Activated naive CD4-positive, alpha-beta T cell treated with anti-CD3 and anti-CD28 coated beads, Interleukin-2, amount 50 U/mL, for 72 hours (primary cell): Measurements from ENCODE around the gene PCK2. TPM values are rescaled to one million over a fixed set of nuclear protein-coding genes. Genes with fewer than 3 reads are reported as not detected.
A peak's percentile ranks its signal among the peaks of the same experiment; 100 is the strongest.

Source experiments
- ATAC-seq, 2 donors: fragments of 150-1000 bp; cut with Tn5 transposase; 2 replicates each; pipeline ENCODE4 v1.10.0; 2021; ENCODE audit warnings: mild to moderate bottlenecking in 2 of 2, moderate library complexity in 2 of 2
- DNase-seq, 2 donors: peaks; one replicate each; pipeline ENCODE4 v3.0.0; 2021 to 2022; ENCODE audit warnings: low spot score in 2 of 2
- H3K27ac Mint-ChIP-seq, 2 donors: one replicate each; pipeline ENCODE4 v1.8.0; 2022; ENCODE audit warnings: mild to moderate bottlenecking in 2 of 2, mixed read lengths in 2 of 2
- H3K36me3 Mint-ChIP-seq, 2 donors: one replicate each; pipeline ENCODE4 v1.8.0; 2022; ENCODE audit warnings: mixed read lengths in 2 of 2
- H3K9me3 Mint-ChIP-seq, 2 donors: one replicate each; pipeline ENCODE4 v1.8.0; 2022; ENCODE audit warnings: mixed read lengths in 2 of 2
- total RNA-seq, 2 donors: library from RNA; stranded (reverse); gene quantifications; one replicate each; pipeline ENCODE4 v1.2.3, GENCODE V29; 2022

PCK2 gene
- total RNA-seq, 2 donors from 2014 or later = 40.9 to 89.2 TPM

GRCh38 chr14:24146453-24146977, 52.4 kb downstream of the PCK2 start, which contains the start of gene PSME2:
Gene PSME2, minus strand, starts transcription at chr14:24146610. Its CDS starts 29 bp downstream, at chr14:24146581.
- no peaks in the 10 kb centered on the region for H3K9me3 Mint-ChIP-seq
- peak within 1 kb of the TSS; percentile 96 to 99 for H3K27ac Mint-ChIP-seq
- DNase-seq = peak; percentile 94 to 96
- peaks cover 59 to 71% of the 10 kb centered on the region in 2 donors for H3K36me3 Mint-ChIP-seq
- ATAC-seq = peak; percentile 72 to 79

GRCh38 chr14:24146978-24147760, 53.1 kb downstream of the PCK2 start, which contains the start of gene RNF31:
Gene RNF31, plus strand, starts transcription at chr14:24147498. Its CDS starts 201 bp downstream, at chr14:24147699.
- Mint-ChIP-seq H3K27ac (peak within 1 kb of the TSS; percentile 96 to 99), H3K36me3 (peaks cover 54 to 67% of the 10 kb centered on the region in 2 donors), H3K9me3 (no peaks in the 10 kb centered on the region)
- DNase-seq = peak; percentile 97
- peak; percentile 87 to 89 for ATAC-seq

GRCh38 chr14:24147761-24148428, 53.8 kb downstream of the PCK2 start:
- H3K27ac Mint-ChIP-seq = peak overlapping the region; percentile 95 to 96
- ATAC-seq = no peak
- H3K36me3 Mint-ChIP-seq = peaks cover 51 to 60% of the 10 kb centered on the region in 2 donors
- H3K9me3 Mint-ChIP-seq = no peaks in the 10 kb centered on the region
- no peak for DNase-seq

GRCh38 chr14:24149302-24149969, 55.3 kb downstream of the PCK2 start:
- Mint-ChIP-seq H3K27ac (peak overlapping the region; percentile 95 to 96), H3K36me3 (peaks cover 39 to 49% of the 10 kb centered on the region in 2 donors), H3K9me3 (no peaks in the 10 kb centered on the region)
- DNase-seq = no peak
- ATAC-seq = no peak

- no peak for DNase-seq
- no peak for ATAC-seq
- H3K27ac Mint-ChIP-seq = peak overlapping the region in 1 of 2 donors; percentile 96
- no peaks in the 10 kb centered on the region for H3K9me3 Mint-ChIP-seq
- H3K36me3 Mint-ChIP-seq = peaks cover 33 to 43% of the 10 kb centered on the region in 2 donors
Observed at GRCh38 chr14:24150061-24150460, 56.0 kb downstream of the PCK2 start.

GRCh38 chr14:24150567-24150966, 56.5 kb downstream of the PCK2 start:
- ATAC-seq = no peak
- no peak for DNase-seq
- Mint-ChIP-seq H3K27ac (no peak overlapping the region), H3K9me3 (no peaks in the 10 kb centered on the region), H3K36me3 (peaks cover 28 to 42% of the 10 kb centered on the region in 2 donors)

- peaks cover 23 to 42% of the 10 kb centered on the region in 2 donors for H3K36me3 Mint-ChIP-seq
Observed at GRCh38 chr14:24150993-24151392, 56.9 kb downstream of the PCK2 start.

GRCh38 chr14:24151404-24152080, 57.4 kb downstream of the PCK2 start:
- DNase-seq = no peak
- Mint-ChIP-seq H3K27ac (peak overlapping the region in 1 of 2 donors; percentile 82), H3K9me3 (no peaks in the 10 kb centered on the region), H3K36me3 (peaks cover 18 to 37% of the 10 kb centered on the region in 2 donors)
- ATAC-seq = no peak

More at GRCh38 chr14:24150993-24151392, 56.9 kb downstream of the PCK2 start:
- ATAC-seq (no peak), DNase-seq (no peak)
- Mint-ChIP-seq H3K27ac (peak overlapping the region in 1 of 2 donors; percentile 82), H3K9me3 (no peaks in the 10 kb centered on the region)

Other genes with a start within 250 kb of the PCK2 start
- 10 to 100 TPM; 14.8 to 17.6 TPM for gene DHRS4, start 140.5 kb upstream of the PCK2 start, total RNA-seq
- gene DHRS4L2, start 105.4 kb upstream of the PCK2 start, total RNA-seq = 10 to 100 TPM; 13.5 to 22.1 TPM
- 1 to 10 TPM; 2.1 to 6.7 TPM for gene CARMIL3, start 42.3 kb upstream of the PCK2 start, total RNA-seq
- gene CPNE6, start 22.7 kb upstream of the PCK2 start, total RNA-seq = under 1 TPM in 1 of 2 donors, not detected in 1; 0.14 TPM
- 100 to 1,000 TPM in 1 of 2 donors, 10 to 100 TPM in 1; 66.7 to 146 TPM for gene DCAF11, start 20.5 kb downstream of the PCK2 start, total RNA-seq
- 1 to 10 TPM; 2.9 to 4.8 TPM for gene NRL, start 20.6 kb downstream of the PCK2 start, total RNA-seq
- gene FITM1, start 36.3 kb downstream of the PCK2 start, total RNA-seq = 1 to 10 TPM in 1 of 2 donors, under 1 TPM in 1; 0.49 to 2.2 TPM
- gene PSME1, start 41.9 kb downstream of the PCK2 start, total RNA-seq = 100 to 1,000 TPM; 355 to 401 TPM
- 10 to 100 TPM; 36.8 to 64.2 TPM for gene EMC9, start 47.3 kb downstream of the PCK2 start, total RNA-seq
- gene PSME2, start 52.3 kb downstream of the PCK2 start, total RNA-seq = 100 to 1,000 TPM; 452 to 507 TPM
- gene RNF31, start 53.2 kb downstream of the PCK2 start, total RNA-seq = 10 to 100 TPM; 81.5 to 90.7 TPM
- 100 to 1,000 TPM; 183 to 227 TPM for gene IRF9, start 67.0 kb downstream of the PCK2 start, total RNA-seq
- gene REC8, start 77.8 kb downstream of the PCK2 start, total RNA-seq = 10 to 100 TPM; 36.4 to 48.7 TPM
- 10 to 100 TPM; 37.5 to 67.6 TPM for gene IPO4, start 94.5 kb downstream of the PCK2 start, total RNA-seq
- gene TM9SF1, start 101.1 kb downstream of the PCK2 start, total RNA-seq = 10 to 100 TPM; 24.6 to 29.3 TPM
- under 1 TPM; 0.27 to 0.41 TPM for gene TSSK4, start 111.4 kb downstream of the PCK2 start, total RNA-seq
- 10 to 100 TPM; 69.2 to 74.2 TPM for gene CHMP4A, start 119.2 kb downstream of the PCK2 start, total RNA-seq
- gene MDP1, start 121.8 kb downstream of the PCK2 start, total RNA-seq = 1 to 10 TPM; 5.5 to 7.4 TPM
- gene NEDD8, start 138.1 kb downstream of the PCK2 start, total RNA-seq = 100 to 1,000 TPM; 172 to 210 TPM
- 100 to 1,000 TPM in 1 of 2 donors, 10 to 100 TPM in 1; 62.6 to 106 TPM for gene GMPR2, start 138.6 kb downstream of the PCK2 start, total RNA-seq
- 100 to 1,000 TPM in 1 of 2 donors, 10 to 100 TPM in 1; 80.0 to 101 TPM for gene TINF2, start 148.3 kb downstream of the PCK2 start, total RNA-seq
- gene TGM1, start 168.9 kb downstream of the PCK2 start, total RNA-seq = 10 to 100 TPM in 1 of 2 donors, 1 to 10 TPM in 1; 7.9 to 31.6 TPM
- gene RABGGTA, start 177.3 kb downstream of the PCK2 start, total RNA-seq = 10 to 100 TPM; 58.6 to 67.0 TPM
- 10 to 100 TPM; 13.3 to 17.7 TPM for gene DHRS1, start 205.5 kb downstream of the PCK2 start, total RNA-seq
- 10 to 100 TPM; 30.5 TPM for gene NOP9, start 205.5 kb downstream of the PCK2 start, total RNA-seq
- 10 to 100 TPM in 1 of 2 donors, 1 to 10 TPM in 1; 6.9 to 17.0 TPM for gene CIDEB, start 213.7 kb downstream of the PCK2 start, total RNA-seq
- 10 to 100 TPM; 13.7 to 16.2 TPM for gene LTB4R2, start 215.8 kb downstream of the PCK2 start, total RNA-seq
- gene LTB4R, start 217.2 kb downstream of the PCK2 start, total RNA-seq = 10 to 100 TPM; 14.0 to 15.8 TPM
- 1 to 10 TPM; 2.1 to 5.7 TPM for gene ADCY4, start 240.8 kb downstream of the PCK2 start, total RNA-seq
- 10 to 100 TPM; 11.1 to 11.8 TPM for gene RIPK3, start 245.7 kb downstream of the PCK2 start, total RNA-seq